Keratinocyte (primary cell): Measurements from ENCODE around the gene SPOCD1. TPM values are rescaled to one million over a fixed set of nuclear protein-coding genes. Genes with fewer than 3 reads are reported as not detected.

Experiments used
- DNase-seq: peaks from one replicate; pipeline ENCODE4 v3.0.0-alpha.2; 2011; ENCODE audit warnings: low read depth, missing footprints, low spot score
- FAIRE-seq: peaks from 2 replicates; lab custom pipeline; 2011; peaks lifted over from hg19 to GRCh38; lab: Jason Lieb, UNC
- H2AFZ ChIP-seq: 2 replicates; pipeline ENCODE4 v1.6.0; 2012; ENCODE audit warnings: low read length, control low read depth, inconsistent platforms; ENCODE audit not compliant: control insufficient read depth
- H3K27ac ChIP-seq: 2 replicates; pipeline ENCODE4 v1.5.1; 2011; ENCODE audit warnings: low read length; ENCODE audit not compliant: control insufficient read depth, insufficient read depth
- H3K27me3 ChIP-seq: 3 replicates; pipeline ENCODE4 v1.6.0; 2011; ENCODE audit warnings: low read length; ENCODE audit not compliant: control insufficient read depth, insufficient read depth; ENCODE audit errors: extremely low read depth
- H3K36me3 ChIP-seq, 2 experiments: 2 replicates in 1 of 2; 3 replicates in 1 of 2; pipeline ENCODE4 v1.5.1; 2011; ENCODE audit warnings: low read length in 2 of 2, mild to moderate bottlenecking in 1 of 2; ENCODE audit not compliant: control insufficient read depth in 2 of 2, insufficient read depth in 2 of 2; ENCODE audit errors: extremely low read depth in 1 of 2
- H3K4me1 ChIP-seq: 3 replicates; pipeline ENCODE4 v1.5.1; 2011; ENCODE audit warnings: low read length; ENCODE audit not compliant: control insufficient read depth, insufficient read depth; ENCODE audit errors: extremely low read depth
- H3K4me2 ChIP-seq: 3 replicates; pipeline ENCODE4 v1.6.0; 2011; ENCODE audit warnings: low read depth, low read length; ENCODE audit not compliant: control insufficient read depth, insufficient read depth; ENCODE audit errors: extremely low read depth
- H3K4me3 ChIP-seq, 3 experiments: fragments of 200-600 bp in 1 of 3; sonication (generic) in 1 of 3; 2 replicates in 2 of 3; 3 replicates in 1 of 3; pipeline ENCODE4 v1.5.1; 2011 to 2016; ENCODE audit warnings: low read length in 3 of 3, mild to moderate bottlenecking in 3 of 3, control low read depth in 2 of 3, inconsistent platforms in 1 of 3, low read depth in 1 of 3, mixed read lengths in 1 of 3, mixed run types in 1 of 3, moderate library complexity in 1 of 3; ENCODE audit not compliant: control insufficient read depth in 2 of 3, insufficient read depth in 2 of 3; ENCODE audit errors: extremely low read depth in 1 of 3
- H3K79me2 ChIP-seq: 2 replicates; pipeline ENCODE4 v1.6.0; 2012; ENCODE audit warnings: low read length; ENCODE audit not compliant: control insufficient read depth, insufficient read depth
- H3K9ac ChIP-seq: 3 replicates; pipeline ENCODE4 v1.6.0; 2011; ENCODE audit warnings: low read length; ENCODE audit not compliant: control insufficient read depth, insufficient read depth; ENCODE audit errors: extremely low read depth
- H3K9me1 ChIP-seq: 3 replicates; pipeline ENCODE4 v1.6.0; 2011; ENCODE audit warnings: low read length; ENCODE audit not compliant: control insufficient read depth, insufficient read depth; ENCODE audit errors: extremely low read depth
- H3K9me3 ChIP-seq: 2 replicates; pipeline ENCODE4 v1.5.1; 2012; ENCODE audit warnings: low read depth, low read length; ENCODE audit not compliant: control insufficient read depth
- H4K20me1 ChIP-seq: 3 replicates; pipeline ENCODE4 v1.6.0; 2011; ENCODE audit warnings: low read length; ENCODE audit not compliant: control insufficient read depth, insufficient read depth; ENCODE audit errors: extremely low read depth
- CTCF ChIP-seq, 3 experiments: IDR thresholded peaks in 1 of 3; conservative IDR thresholded peaks in 1 of 3; optimal IDR thresholded peaks in 1 of 3; 2 replicates in 2 of 3; 3 replicates in 1 of 3; pipeline versions ENCODE3 to v1.5.1; 2011; ENCODE audit warnings: low read length in 3 of 3, mild to moderate bottlenecking in 3 of 3, moderate library complexity in 2 of 3, control low read depth in 1 of 3, inconsistent platforms in 1 of 3; ENCODE audit not compliant: insufficient read depth in 2 of 3; ENCODE audit errors: extremely low read depth in 1 of 3
- EZH2 ChIP-seq: IDR thresholded peaks from one replicate; pipeline ENCODE4 v1.6.1; 2012; ENCODE audit warnings: inconsistent platforms, mild to moderate bottlenecking, low read length, moderate library complexity
- dilution Hi-C: fragments of 300-500 bp; cut with MboI; formaldehyde crosslinking; loops from one replicate; pipeline ENCODE4 v1.7.0; 2020; ENCODE audit warnings: low sequenced_read_pairs; ENCODE audit not compliant: extremely low pct_ligation_motif_present
- polyA plus RNA-seq, 5 experiments: library from polyadenylated mRNA; depleted of rRNA in 3 of 5; stranded (reverse) in 3 of 5; stranded (forward) in 1 of 5; unstranded in 1 of 5; fragments of >200 nt; gene quantifications; 1 replicate in 1 of 5; 2 replicates in 3 of 5; 3 replicates in 1 of 5; pipeline versions ENCODE4 v1.2.1 to v1.2.3, GENCODE V29; 2011 to 2012; ENCODE audit warnings: missing spikeins in 2 of 5, low read depth in 1 of 5, low replicate concordance in 1 of 5

Gene SPOCD1
- polyA plus RNA-seq, 1 donor (not counting 4 experiments of a cell fraction or from before 2014, with no cell fraction given), result 4.7 TPM

GRCh38 chr1:31754397-31754796 is 61.4 kb downstream of the SPOCD1 start:
- no peaks in the 10 kb centered on the region for H3K9me3 ChIP-seq
- dilution Hi-C loops, result no loop called here
- no peak overlapping the region for H3K4me3 ChIP-seq
- no peak overlapping the region for H2AFZ ChIP-seq
- peaks cover 24% of the 10 kb centered on the region for H3K4me1 ChIP-seq
- H3K27ac ChIP-seq, result no peak overlapping the region
- FAIRE-seq, result no peak
- H3K9ac ChIP-seq, result no peak overlapping the region
- no peak for DNase-seq
- H3K36me3 ChIP-seq, result no peaks in the 10 kb centered on the region
- peaks cover 5% of the 10 kb centered on the region for H3K27me3 ChIP-seq
- no peaks in the 10 kb centered on the region for H3K79me2 ChIP-seq
- H3K9me1 ChIP-seq, result no peaks in the 10 kb centered on the region
- H3K4me2 ChIP-seq, result peak overlapping the region; percentile 49
- no peaks in the 10 kb centered on the region for H4K20me1 ChIP-seq
- TF ChIP-seq EZH2, result no peak
- TF ChIP-seq CTCF (optimal IDR thresholded peaks at IDR 0.05 in 1 of 3, IDR thresholded peaks at IDR 0.05 in 1 of 3, conservative IDR thresholded peaks at IDR 0.05 in 1 of 3; ENCODE audit: extremely low read depth in 1 of 3, insufficient read depth in 2 of 3, low read length in 3 of 3), result no peak

GRCh38 chr1:31753707-31754349 is 62.0 kb downstream of the SPOCD1 start:
- Histone ChIP-seq H3K36me3 (no peaks in the 10 kb centered on the region), H3K27ac (no peak overlapping the region), H3K4me1 (peaks cover 24% of the 10 kb centered on the region), H3K4me2 (peak overlapping the region; percentile 49), H3K9me3 (no peaks in the 10 kb centered on the region), H3K9me1 (no peaks in the 10 kb centered on the region), H4K20me1 (no peaks in the 10 kb centered on the region), H2AFZ (no peak overlapping the region), H3K79me2 (no peaks in the 10 kb centered on the region), H3K9ac (no peak overlapping the region), H3K4me3 (no peak overlapping the region), H3K27me3 (peaks cover 5% of the 10 kb centered on the region)
- dilution Hi-C loops, result no loop called here
- DNase-seq, result no peak
- TF ChIP-seq CTCF (optimal IDR thresholded peaks at IDR 0.05 in 1 of 3, IDR thresholded peaks at IDR 0.05 in 1 of 3, conservative IDR thresholded peaks at IDR 0.05 in 1 of 3; ENCODE audit: extremely low read depth in 1 of 3, insufficient read depth in 2 of 3, low read length in 3 of 3) (no peak), EZH2 (no peak)
- FAIRE-seq, result peak; percentile 88
